HG03520 (cell line): ENCODE data around the gene NUDT3.
"Not testable (repeated sequence)": the region's sequence is repeated elsewhere in the genome, so short reads cannot be mapped to it uniquely, and the experiment has no call there.

Experiments
- ATAC-seq: cut with Tn5 transposase; IDR thresholded peaks from one replicate; pipeline ENCODE4 v1.9.1; 2021; ENCODE audit warnings: mild to moderate bottlenecking, moderate library complexity; ENCODE audit not compliant: unreplicated experiment

The NUDT3 gene

DNA sequence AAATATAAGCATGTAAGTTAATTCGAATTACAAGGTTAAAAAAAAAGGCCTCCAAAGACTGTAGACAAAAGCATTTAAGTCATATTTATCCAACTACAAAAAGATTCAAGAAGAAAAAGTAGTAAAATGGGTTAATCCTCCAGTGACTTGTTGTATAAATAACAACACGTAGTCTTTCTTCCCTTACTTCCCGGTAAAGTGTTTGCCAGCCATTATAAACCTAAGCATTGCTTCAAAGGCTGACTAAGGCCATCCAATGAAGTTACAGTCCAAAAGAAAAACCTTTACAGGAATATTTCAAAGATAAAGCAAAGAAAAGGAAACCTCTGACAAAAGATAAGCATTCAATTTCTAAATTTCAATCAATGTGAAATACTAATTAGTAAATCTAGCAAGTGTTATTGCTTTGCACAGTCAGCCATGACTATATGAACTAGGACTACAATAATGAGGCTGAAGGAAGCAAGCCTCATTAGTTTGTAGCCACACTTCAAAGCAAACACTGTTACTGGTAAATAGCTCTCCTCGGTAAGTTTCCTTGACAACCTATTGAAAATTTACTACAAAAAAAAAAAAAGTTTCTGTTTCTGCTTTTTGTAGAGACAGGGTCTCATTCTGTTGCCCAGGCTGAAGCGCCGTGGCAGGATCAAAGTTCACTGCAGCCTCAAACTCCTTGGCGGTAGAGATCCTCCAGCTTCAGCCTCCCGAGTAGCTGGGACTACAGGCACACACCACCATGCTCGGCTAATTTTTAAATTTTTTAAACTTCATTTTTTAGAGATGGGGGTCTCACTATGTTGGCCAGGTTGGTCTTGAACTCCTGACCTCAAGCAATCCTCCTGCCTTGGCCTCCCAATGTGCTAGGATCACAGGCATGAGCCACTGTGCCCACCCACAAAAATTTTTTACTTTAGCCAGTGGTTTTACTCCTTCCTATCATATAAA, 46.0 kb downstream of the NUDT3 start:
- no peak for ATAC-seq

DNA sequence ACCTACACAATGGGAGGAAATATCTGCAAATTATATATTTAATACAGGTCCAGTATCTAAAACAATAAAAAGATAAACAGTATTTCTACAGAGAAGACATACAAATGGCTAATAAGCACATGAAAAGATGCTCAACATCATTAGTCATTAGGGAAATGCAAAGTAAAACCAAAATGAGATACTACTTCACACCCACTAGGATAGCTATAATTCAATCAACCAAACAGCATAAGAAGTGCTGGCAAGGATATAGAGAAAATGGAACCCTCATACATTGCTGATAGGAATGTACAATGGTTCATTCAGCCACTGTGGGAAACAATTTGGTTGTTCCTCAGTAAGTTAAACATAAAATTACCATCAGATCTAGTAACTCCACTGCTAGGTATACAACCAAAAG, 48.7 kb downstream of the NUDT3 start:
- ATAC-seq, result no peak

DNA sequence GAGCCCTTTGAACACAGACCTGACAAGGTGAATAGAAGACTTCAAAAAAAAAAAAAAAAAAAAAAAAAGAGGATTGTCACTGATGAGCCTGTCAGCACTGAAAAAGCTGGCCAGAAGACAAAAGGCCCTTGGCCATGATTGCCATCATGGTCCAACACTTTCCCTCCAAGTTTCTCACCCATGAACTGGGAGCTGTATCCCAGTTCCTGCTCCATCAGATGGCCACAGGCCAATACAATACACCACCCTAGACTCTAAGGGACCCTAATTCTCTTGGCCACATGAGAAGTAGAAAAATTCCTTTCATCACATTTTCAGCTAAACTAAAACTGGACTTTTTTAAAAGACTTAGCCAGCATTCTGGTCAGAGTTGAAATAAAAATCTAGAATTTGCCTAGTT, 50.2 kb downstream of the NUDT3 start:
- no peak for ATAC-seq

- ATAC-seq, result no peak
Measured at GRCh38 chr6:34341481-34341971, 50.9 kb downstream of the NUDT3 start.

GRCh38 chr6:34340906-34341480, 51.5 kb downstream of the NUDT3 start:
- ATAC-seq, result no peak

GRCh38 chr6:34340394-34340793, 52.1 kb downstream of the NUDT3 start:
- ATAC-seq, result no peak

GRCh38 chr6:34339971-34340370, 52.5 kb downstream of the NUDT3 start:
- ATAC-seq, result no peak

GRCh38 chr6:34339432-34339831, 53.0 kb downstream of the NUDT3 start:
- no peak for ATAC-seq

DNA sequence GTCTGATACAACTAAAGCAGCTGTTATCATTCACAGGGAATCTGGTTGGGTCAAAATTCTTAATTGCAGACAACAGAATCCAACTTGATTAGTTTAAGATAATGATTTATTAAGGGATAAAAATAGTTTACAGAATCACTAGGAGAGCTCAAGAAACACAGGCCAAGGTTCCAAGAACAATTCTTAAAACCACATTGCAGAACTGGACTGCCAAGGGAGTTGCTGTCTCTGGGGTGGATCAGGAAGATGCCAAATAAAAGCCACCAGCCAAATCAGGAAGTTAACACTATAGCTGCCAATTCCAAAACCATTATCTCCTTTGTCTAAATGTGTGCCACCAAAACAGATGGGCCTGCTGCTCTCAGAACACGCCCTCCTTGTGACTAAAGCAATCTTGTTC, 53.7 kb downstream of the NUDT3 start:
- ATAC-seq, result no peak

GRCh38 chr6:34338377-34338776, 54.1 kb downstream of the NUDT3 start:
- no peak for ATAC-seq

- ATAC-seq, result no peak
Measured at GRCh38 chr6:34334796-34335416, 57.6 kb downstream of the NUDT3 start.

DNA sequence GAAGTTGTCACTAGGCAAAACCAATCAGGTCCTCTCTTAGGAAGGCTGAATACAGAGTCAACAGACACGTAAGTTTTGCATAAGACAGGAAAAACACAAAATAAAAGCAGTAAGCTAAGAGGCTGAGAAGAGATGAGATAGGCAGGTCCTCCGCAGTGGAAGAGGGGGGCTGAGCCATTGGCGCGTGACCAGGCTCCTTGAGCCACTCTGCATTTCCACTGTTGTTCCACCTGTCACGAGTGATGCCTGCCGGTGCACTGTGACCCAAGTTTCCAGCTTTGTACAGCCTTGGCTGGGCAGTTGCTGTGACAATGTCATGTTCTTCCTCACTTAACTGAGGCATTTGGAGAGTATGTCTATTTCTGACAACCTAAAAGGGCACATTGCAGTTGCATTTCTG, 58.6 kb downstream of the NUDT3 start:
- no peak for ATAC-seq

GRCh38 chr6:34332251-34333198, 59.9 kb downstream of the NUDT3 start:
- no peak for ATAC-seq

DNA sequence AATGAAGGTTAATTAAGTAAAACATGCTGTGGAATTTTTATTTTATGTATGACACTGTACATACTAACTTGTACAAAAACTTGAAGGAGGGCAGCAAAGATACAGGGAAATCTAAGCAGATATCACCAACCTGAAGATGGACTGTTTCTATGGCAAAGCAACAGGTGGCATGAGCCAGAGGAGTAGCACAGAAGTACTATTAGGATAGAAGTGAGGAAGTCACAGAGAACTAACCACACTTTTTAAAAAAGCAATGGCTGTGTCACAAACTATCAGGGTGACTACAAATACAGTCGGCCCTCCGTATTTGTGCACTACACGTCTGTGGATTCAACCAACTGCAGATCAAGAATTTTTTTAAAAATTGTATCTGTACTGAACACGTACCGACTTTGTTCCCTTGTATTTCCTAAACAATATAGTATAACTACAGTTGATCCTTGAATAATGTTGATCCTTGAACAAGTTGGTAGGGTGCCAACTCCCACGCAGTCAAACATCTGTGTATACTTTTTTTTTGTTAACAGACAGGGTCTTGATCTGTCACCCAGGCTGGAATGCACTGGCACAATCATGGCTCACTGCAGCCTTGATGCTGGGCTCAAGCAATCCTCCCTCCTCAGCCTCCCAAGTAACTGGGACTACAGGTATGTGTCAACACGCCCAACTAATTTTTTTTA, 61.0 kb downstream of the NUDT3 start:
- ATAC-seq, result no peak

DNA sequence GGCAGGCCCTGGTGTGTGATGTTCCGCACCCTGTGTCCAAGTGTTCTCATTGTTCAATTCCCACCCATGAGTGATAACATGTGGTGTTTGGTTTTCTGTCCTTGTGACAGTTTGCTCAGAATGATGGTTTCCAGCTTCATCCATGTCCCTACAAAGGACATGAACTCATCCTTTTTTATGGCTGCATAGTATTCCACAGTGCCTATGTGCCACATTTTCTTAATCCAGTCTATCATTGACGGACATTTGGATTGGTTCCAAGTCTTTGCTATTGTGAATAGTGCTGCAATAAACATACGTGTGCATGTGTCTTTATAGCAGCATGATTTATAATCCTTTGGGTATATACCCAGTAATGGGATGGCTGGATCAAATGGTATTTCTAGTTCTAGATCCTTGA, 62.7 kb downstream of the NUDT3 start:
- ATAC-seq, result not testable (repeated sequence)

DNA sequence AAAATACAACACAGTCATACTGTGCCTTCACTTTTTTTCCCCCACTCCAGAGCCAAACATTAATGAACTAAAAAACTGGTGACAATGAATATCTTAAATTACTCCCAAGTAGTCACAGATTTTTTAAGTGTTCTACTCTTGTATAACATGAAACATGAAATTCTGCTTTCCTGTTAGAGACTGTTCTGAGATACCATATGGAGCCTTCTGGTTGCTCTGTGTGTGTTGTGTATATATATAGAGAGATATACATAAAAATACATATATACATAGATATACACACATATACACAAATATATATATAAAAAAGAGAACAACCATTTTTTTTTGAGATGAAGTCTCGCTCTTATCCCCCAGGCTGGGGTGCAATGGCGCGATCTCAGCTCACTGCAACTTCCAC, 63.5 kb downstream of the NUDT3 start:
- ATAC-seq, result no peak

DNA sequence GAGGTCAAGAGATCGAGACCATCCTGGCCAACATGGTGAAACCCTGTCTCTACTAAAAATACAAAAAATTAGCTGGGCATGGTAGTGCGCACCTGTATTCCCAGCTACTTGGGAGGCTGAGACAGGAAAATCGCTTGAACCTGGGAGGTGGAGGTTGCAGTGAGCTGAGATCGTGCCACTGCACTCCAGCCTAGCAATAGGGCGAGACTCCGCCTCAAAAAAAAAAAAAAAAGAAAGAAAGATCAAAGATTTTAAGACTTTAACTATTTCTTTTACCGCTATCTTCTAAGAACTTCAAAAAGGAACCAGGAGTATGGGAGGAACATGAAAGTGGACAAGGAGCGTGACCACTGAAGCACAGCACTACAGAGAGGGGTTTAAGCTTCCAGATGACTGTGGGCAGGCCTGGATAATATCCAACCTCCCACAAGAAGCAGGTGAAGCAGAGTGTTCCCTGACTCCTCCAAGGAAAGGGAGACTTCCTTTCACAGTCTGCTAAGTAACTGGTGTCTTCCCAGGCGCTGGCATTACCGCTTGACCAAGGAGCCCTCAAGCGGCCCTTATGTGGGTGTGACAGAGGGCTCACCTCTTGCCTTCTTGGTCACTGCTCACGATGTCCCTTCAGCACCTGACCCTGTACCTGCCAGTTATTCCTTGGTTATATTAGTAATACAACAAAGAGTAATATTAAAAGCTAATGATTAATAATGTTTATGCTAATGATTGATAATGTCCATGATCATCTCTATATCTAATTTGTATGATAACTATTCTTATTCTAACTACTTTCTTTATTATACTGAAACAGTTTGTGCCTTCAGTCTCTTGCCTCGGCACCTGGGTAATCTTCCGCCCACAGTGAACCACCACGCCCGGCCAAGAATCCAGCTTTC, 64.9 kb downstream of the NUDT3 start:
- not testable (repeated sequence) for ATAC-seq

DNA sequence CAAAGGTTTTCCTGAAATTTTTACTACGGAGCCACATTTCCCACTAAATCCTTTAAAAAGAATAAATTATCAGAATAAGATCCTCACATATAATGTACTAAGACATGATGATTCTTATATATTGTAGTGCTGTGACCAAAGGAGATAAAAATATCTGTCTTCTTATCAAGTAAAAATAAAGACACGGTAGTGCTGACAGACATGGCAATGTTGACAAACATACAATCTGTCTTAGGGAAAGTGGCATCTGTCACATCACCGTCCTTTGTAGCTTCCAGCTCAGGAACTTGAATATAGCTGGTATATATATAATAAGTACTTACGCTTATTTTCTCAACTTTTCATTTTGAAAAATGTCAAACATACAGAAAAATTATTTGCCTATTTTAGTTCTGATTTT, 66.8 kb downstream of the NUDT3 start:
- no peak for ATAC-seq
